ENCODE measurements around the gene CCM2.
"Not testable (repeated sequence)": the region's sequence is repeated elsewhere in the genome, so short reads cannot be mapped to it uniquely, and the experiment has no call there.

The CCM2 gene

GRCh38 chr7:45107356-45107755, 107.4 kb downstream of the CCM2 start:
- no peak for DNase-seq

GRCh38 chr7:45108863-45109262, 108.9 kb downstream of the CCM2 start:
- DNase-seq, result no peak

- peak; percentile 86 for DNase-seq
These were observed 111.6 kb downstream of the CCM2 start, which contains the start of gene TBRG4 for GRCh38 chr7:45111298-45112223. Gene TBRG4, minus strand, starts transcription at chr7:45111697. Its CDS starts 2,460 bp downstream, at chr7:45109237.

- no peak for DNase-seq
These were observed 112.6 kb downstream of the CCM2 start for GRCh38 chr7:45112648-45113047.

DNA sequence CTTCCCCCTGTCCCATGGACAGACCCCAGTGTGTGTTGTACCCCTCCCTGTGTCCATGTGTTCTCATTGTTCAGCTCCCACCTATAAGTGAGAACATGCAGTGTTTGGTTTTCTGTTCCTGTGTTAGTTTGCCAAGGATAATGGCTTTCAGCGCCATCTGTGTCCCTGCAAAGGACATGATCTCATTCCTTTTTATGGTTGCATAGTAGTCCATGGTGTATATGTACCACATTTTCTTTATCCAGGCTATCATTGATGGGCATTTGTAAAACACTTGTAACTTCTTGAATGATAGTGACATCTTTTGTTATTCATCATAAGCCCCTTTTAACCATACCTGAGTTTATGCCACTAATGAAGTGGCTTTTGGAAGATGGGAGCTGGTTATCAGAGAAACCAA, 114.3 kb downstream of the CCM2 start:
- not testable (repeated sequence) for DNase-seq

DNA sequence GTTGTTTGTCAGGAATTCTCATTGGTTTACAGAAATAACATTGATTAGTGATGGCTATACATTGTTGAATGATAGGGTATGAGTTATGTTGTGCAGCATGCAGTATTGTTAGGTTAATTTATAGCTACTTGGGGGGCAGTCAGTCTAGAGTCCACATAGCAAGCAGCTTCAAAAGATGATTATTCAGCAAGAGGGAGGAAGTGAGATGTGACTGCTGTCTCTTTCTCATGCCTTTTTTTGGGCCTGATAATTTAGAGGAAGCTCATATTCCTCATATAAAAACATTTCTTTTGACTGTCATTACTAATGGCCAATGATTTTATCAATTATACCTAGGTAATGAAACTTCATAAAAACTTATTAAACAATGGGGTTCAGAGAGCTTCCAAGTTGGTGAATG, 114.9 kb downstream of the CCM2 start:
- DNase-seq, result no peak

GRCh38 chr7:45116048-45116447, 116.0 kb downstream of the CCM2 start:
- DNase-seq, result no peak

DNA sequence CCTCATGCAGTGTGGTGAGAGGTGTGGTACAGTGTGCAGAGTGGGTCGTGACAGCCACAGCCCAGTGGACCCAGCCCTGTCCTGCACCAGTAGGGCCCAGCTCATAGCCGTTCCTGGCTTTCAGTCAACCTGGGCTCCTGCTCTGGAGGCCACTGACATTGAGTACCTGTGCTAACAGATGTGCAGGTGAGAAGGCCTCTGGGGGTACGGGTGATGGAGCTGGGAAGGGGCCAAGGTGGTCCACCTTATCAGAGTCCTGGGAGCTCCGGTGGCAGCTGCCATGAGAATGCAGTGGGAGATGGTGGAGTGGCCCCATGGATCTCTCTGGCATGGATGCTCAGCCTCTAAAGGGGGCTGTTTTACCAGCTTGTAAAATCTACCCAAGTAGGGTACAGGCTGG, 117.6 kb downstream of the CCM2 start:
- DNase-seq, result no peak

- DNase-seq, result no peak
These were observed 118.3 kb downstream of the CCM2 start for GRCh38 chr7:45118292-45118691.

DNA sequence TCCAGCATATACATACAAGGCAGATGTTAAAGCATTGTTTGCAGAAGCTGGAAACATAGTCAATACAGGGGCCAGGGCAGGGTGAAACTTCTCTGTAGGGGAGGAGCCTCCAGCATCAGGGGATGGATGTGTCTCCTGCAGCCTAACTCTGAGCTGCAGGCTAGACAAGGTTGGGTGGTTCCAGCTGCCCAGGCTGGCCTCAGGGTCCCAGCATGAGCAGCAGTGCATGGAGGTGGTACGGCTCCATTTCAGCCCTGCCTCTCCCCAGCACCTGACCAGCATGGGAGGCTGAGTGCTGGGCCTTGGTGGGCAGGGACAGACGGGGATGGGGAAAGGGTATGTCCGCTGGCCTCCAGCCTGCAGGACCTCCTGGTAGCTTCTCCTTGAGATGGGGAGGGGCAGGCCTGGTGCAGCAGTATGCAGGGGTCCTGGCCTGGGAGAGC, 118.9 kb downstream of the CCM2 start:
- no peak for DNase-seq

- DNase-seq, result no peak
These were observed 119.5 kb downstream of the CCM2 start for GRCh38 chr7:45119550-45119949.

DNA sequence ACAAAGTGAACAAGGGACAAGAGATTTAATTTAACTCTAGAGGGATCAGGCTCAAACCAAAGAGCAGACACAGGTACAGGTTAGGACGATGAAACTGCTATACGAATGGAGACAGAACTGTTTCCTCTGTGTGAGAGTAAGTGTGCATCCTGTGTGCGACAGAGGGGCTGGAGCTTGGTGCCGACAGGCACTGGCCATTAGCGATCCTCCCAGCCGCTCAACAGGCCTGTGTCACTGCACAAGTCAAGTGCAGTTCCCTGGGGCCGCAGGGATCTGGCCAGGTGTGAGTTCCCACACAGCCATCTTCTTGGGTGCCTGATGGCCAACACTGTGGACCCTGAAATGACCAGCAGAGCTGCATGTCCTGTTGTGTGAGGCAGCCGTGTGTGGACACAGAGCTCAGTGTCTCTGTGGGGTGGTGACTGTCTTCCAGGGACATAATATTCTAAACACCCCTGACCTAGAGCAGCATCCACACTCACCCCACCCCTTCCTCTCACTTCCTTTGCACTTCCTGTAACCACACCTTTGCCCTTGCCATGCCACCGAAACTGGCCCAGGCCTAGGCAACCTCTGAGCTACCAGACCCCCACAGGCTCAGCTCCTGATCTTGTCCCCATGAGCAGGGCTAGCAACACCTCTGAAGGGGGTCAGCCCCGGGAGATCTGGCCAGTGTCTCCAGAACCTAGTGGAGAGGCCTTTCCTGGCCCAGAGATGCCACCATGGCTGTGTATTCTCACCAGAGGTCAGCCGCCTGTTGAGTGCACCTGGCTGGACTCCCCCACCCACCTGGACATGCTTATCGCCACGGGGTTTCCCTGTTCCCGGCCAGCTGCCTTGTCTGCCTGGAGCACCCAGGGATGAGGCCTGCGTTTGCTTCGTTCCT, 123.2 kb downstream of the CCM2 start:
- DNase-seq, result no peak

GRCh38 chr7:45123913-45124710, 124.1 kb downstream of the CCM2 start:
- no peak for DNase-seq

GRCh38 chr7:45125193-45125904, 125.3 kb downstream of the CCM2 start:
- DNase-seq, result no peak

Measured in GOT3 (cell line).